ENCODE data around the gene CTSH. TPM values are rescaled to one million over a fixed set of nuclear protein-coding genes. Genes with fewer than 3 reads are reported as not detected.

Gene CTSH
- total RNA-seq, 1 donor from 2014 or later = 40.5 TPM

GRCh38 chr15:78927077-78927790, 17.6 kb downstream of the CTSH start:
- peaks cover 32% of the 10 kb centered on the region for H3K36me3 Mint-ChIP-seq (ENCODE audit: low read depth)

GRCh38 chr15:78925956-78926743, 18.7 kb downstream of the CTSH start:
- Mint-ChIP-seq H3K36me3 (ENCODE audit: low read depth) (peaks cover 40% of the 10 kb centered on the region), H3K4me1 (no peaks in the 10 kb centered on the region), H3K27me3 (no peaks in the 10 kb centered on the region), H3K9me3 (no peaks in the 10 kb centered on the region), H3K27ac (no peak overlapping the region), H3K4me3 (no peak overlapping the region)
- intact Hi-C loops (cut with micrococcal nuclease) = no loop called here
- no peak for DNase-seq

More at GRCh38 chr15:78927077-78927790, 17.6 kb downstream of the CTSH start:
- intact Hi-C loops (cut with micrococcal nuclease) = no loop called here
- no peak overlapping the region for H3K27ac Mint-ChIP-seq
- no peaks in the 10 kb centered on the region for H3K27me3 Mint-ChIP-seq
- DNase-seq = no peak
- no peaks in the 10 kb centered on the region for H3K9me3 Mint-ChIP-seq
- no peaks in the 10 kb centered on the region for H3K4me1 Mint-ChIP-seq
- no peak overlapping the region for H3K4me3 Mint-ChIP-seq

- no peaks in the 10 kb centered on the region for H3K4me1 Mint-ChIP-seq
- no peak overlapping the region for H3K27ac Mint-ChIP-seq
- intact Hi-C loops (cut with micrococcal nuclease) = no loop called here
- no peak for DNase-seq
- peaks cover 40% of the 10 kb centered on the region for H3K36me3 Mint-ChIP-seq (ENCODE audit: low read depth)
- H3K27me3 Mint-ChIP-seq = no peaks in the 10 kb centered on the region
- no peak overlapping the region for H3K4me3 Mint-ChIP-seq
- H3K9me3 Mint-ChIP-seq = no peaks in the 10 kb centered on the region
Measured at GRCh38 chr15:78925076-78925624, 19.7 kb downstream of the CTSH start.

GRCh38 chr15:78923480-78924360, 21.1 kb downstream of the CTSH start:
- no peaks in the 10 kb centered on the region for H3K9me3 Mint-ChIP-seq
- no peaks in the 10 kb centered on the region for H3K4me1 Mint-ChIP-seq
- H3K36me3 Mint-ChIP-seq (ENCODE audit: low read depth) = peaks cover 41% of the 10 kb centered on the region

GRCh38 chr15:78923015-78923414, 21.8 kb downstream of the CTSH start:
- intact Hi-C loops (cut with micrococcal nuclease) = no loop called here
- Mint-ChIP-seq H3K27me3 (no peaks in the 10 kb centered on the region), H3K36me3 (ENCODE audit: low read depth) (peaks cover 43% of the 10 kb centered on the region), H3K9me3 (no peaks in the 10 kb centered on the region), H3K4me1 (no peaks in the 10 kb centered on the region), H3K27ac (no peak overlapping the region), H3K4me3 (no peak overlapping the region)
- no peak for DNase-seq

More at GRCh38 chr15:78923480-78924360, 21.1 kb downstream of the CTSH start:
- Mint-ChIP-seq H3K27me3 (no peaks in the 10 kb centered on the region), H3K4me3 (no peak overlapping the region), H3K27ac (no peak overlapping the region)
- no peak for DNase-seq
- intact Hi-C loops (cut with micrococcal nuclease) = no loop called here

- Mint-ChIP-seq H3K36me3 (ENCODE audit: low read depth) (peaks cover 42% of the 10 kb centered on the region), H3K27me3 (no peaks in the 10 kb centered on the region), H3K4me1 (no peaks in the 10 kb centered on the region), H3K27ac (no peak overlapping the region), H3K9me3 (no peaks in the 10 kb centered on the region), H3K4me3 (no peak overlapping the region)
- DNase-seq = no peak
- intact Hi-C loops (cut with micrococcal nuclease) = no loop called here
Measured at GRCh38 chr15:78922527-78922926, 22.3 kb downstream of the CTSH start.

- no peaks in the 10 kb centered on the region for H3K27me3 Mint-ChIP-seq
- no peak overlapping the region for H3K4me3 Mint-ChIP-seq
- DNase-seq = no peak
- H3K27ac Mint-ChIP-seq = no peak overlapping the region
- intact Hi-C loops (cut with micrococcal nuclease) = no loop called here
- H3K9me3 Mint-ChIP-seq = no peaks in the 10 kb centered on the region
- H3K4me1 Mint-ChIP-seq = no peaks in the 10 kb centered on the region
- peaks cover 37% of the 10 kb centered on the region for H3K36me3 Mint-ChIP-seq (ENCODE audit: low read depth)
Measured at GRCh38 chr15:78921940-78922339, 22.9 kb downstream of the CTSH start.

GRCh38 chr15:78921517-78921916, 23.3 kb downstream of the CTSH start:
- Mint-ChIP-seq H3K27me3 (no peaks in the 10 kb centered on the region), H3K36me3 (ENCODE audit: low read depth) (peaks cover 37% of the 10 kb centered on the region), H3K27ac (no peak overlapping the region), H3K4me1 (no peaks in the 10 kb centered on the region), H3K4me3 (no peak overlapping the region), H3K9me3 (no peaks in the 10 kb centered on the region)
- no peak for DNase-seq
- intact Hi-C loops (cut with micrococcal nuclease) = no loop called here

- no peak for DNase-seq
- Mint-ChIP-seq H3K36me3 (ENCODE audit: low read depth) (peaks cover 34% of the 10 kb centered on the region), H3K27ac (no peak overlapping the region), H3K9me3 (no peaks in the 10 kb centered on the region), H3K4me3 (no peak overlapping the region), H3K27me3 (no peaks in the 10 kb centered on the region), H3K4me1 (peaks cover 3% of the 10 kb centered on the region)
- intact Hi-C loops (cut with micrococcal nuclease) = no loop called here
Measured at GRCh38 chr15:78917888-78918287, 27.0 kb downstream of the CTSH start.

- Mint-ChIP-seq H3K27me3 (no peaks in the 10 kb centered on the region), H3K4me1 (peaks cover 7% of the 10 kb centered on the region), H3K36me3 (ENCODE audit: low read depth) (peaks cover 31% of the 10 kb centered on the region), H3K27ac (no peak overlapping the region), H3K4me3 (no peak overlapping the region), H3K9me3 (no peaks in the 10 kb centered on the region)
- intact Hi-C loops (cut with micrococcal nuclease) = no loop called here
- DNase-seq = no peak
Measured at GRCh38 chr15:78916088-78916487, 28.8 kb downstream of the CTSH start.

- Mint-ChIP-seq H3K27ac (peak overlapping the region; percentile 29), H3K36me3 (ENCODE audit: low read depth) (peaks cover 31% of the 10 kb centered on the region), H3K4me3 (no peak overlapping the region), H3K27me3 (no peaks in the 10 kb centered on the region), H3K9me3 (no peaks in the 10 kb centered on the region), H3K4me1 (peaks cover 8% of the 10 kb centered on the region)
- intact Hi-C loops (cut with micrococcal nuclease) = no loop called here
- no peak for DNase-seq
Measured at GRCh38 chr15:78915341-78916087, 29.3 kb downstream of the CTSH start.

- Mint-ChIP-seq H3K36me3 (ENCODE audit: low read depth) (peaks cover 37% of the 10 kb centered on the region), H3K27me3 (no peaks in the 10 kb centered on the region), H3K27ac (peak overlapping the region; percentile 78), H3K4me1 (peaks cover 17% of the 10 kb centered on the region), H3K4me3 (no peak overlapping the region), H3K9me3 (no peaks in the 10 kb centered on the region)
- no peak for DNase-seq
- intact Hi-C loops (cut with micrococcal nuclease) = no loop called here
Measured at GRCh38 chr15:78914027-78914764, 30.6 kb downstream of the CTSH start.
